ENCODE data around the gene IRF3. TPM values are rescaled to one million over a fixed set of nuclear protein-coding genes. Genes with fewer than 3 reads are reported as not detected.
"Not testable (repeated sequence)": the region's sequence is repeated elsewhere in the genome, so short reads cannot be mapped to it uniquely, and the experiment has no call there.

IRF3 gene
- total RNA-seq, 1 donor, result 27.2 TPM

DNA sequence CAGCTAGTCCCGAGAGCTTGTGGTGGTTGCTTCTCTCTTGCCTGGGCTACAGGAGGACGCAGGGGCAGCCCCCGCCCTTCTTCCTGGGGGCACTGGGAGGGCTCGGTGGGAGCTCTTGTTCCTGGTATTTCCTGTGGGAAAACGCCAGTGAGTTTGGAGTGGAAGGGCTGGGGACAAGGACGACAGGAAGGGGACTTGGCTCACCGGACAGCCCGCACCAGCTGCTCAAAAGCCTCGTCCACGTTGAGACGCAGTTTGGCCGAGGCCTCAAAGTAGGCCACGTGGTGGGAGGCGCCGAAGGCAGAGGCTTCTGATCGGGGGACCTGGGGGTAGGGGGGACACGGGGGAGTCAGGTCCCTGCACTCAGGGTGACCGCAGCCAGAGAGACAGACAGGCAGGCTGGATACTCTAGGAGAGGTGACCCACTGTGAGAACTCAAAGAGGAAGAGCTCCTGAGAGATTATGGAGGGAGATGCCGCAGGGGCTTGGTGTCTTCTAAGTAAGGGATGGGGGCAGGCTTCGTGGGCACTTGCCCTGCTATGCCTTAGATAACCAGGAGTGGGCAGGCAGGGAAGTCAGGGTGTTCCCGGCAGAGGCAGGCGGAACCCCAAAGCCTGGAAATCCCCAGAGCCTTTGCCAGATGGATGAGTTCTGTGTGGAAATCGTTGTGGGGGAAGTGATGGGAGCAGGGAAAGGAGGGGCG lies 30.0 kb downstream of the IRF3 start:
- Histone ChIP-seq H3K27me3 (ENCODE audit: insufficient read depth, low read length) (no peaks in the 10 kb centered on the region), H3K9me3 (ENCODE audit: low read depth, low read length) (no peaks in the 10 kb centered on the region), H3K4me1 (ENCODE audit: insufficient read depth, low read length) (peaks cover 23% of the 10 kb centered on the region), H3K4me3 (ENCODE audit: low read length) (no peak overlapping the region)

- not testable (repeated sequence) for H3K4me3 ChIP-seq (ENCODE audit: low read length); H3K27me3 ChIP-seq (ENCODE audit: insufficient read depth, low read length); H3K4me1 ChIP-seq (ENCODE audit: insufficient read depth, low read length); H3K9me3 ChIP-seq (ENCODE audit: low read depth, low read length)
Observed at GRCh38 chr19:49633273-49633672, 32.4 kb downstream of the IRF3 start.

GRCh38 chr19:49632576-49632975 lies 33.1 kb downstream of the IRF3 start:
- Histone ChIP-seq H3K4me3 (ENCODE audit: low read length) (no peak overlapping the region), H3K27me3 (ENCODE audit: insufficient read depth, low read length) (no peaks in the 10 kb centered on the region), H3K4me1 (ENCODE audit: insufficient read depth, low read length) (no peaks in the 10 kb centered on the region), H3K9me3 (ENCODE audit: low read depth, low read length) (no peaks in the 10 kb centered on the region)

- H3K4me1 ChIP-seq (ENCODE audit: insufficient read depth, low read length), result no peaks in the 10 kb centered on the region
- no peaks in the 10 kb centered on the region for H3K27me3 ChIP-seq (ENCODE audit: insufficient read depth, low read length)
- no peak overlapping the region for H3K4me3 ChIP-seq (ENCODE audit: low read length)
- no peaks in the 10 kb centered on the region for H3K9me3 ChIP-seq (ENCODE audit: low read depth, low read length)
Observed at GRCh38 chr19:49631610-49632192, 34.0 kb downstream of the IRF3 start.

DNA sequence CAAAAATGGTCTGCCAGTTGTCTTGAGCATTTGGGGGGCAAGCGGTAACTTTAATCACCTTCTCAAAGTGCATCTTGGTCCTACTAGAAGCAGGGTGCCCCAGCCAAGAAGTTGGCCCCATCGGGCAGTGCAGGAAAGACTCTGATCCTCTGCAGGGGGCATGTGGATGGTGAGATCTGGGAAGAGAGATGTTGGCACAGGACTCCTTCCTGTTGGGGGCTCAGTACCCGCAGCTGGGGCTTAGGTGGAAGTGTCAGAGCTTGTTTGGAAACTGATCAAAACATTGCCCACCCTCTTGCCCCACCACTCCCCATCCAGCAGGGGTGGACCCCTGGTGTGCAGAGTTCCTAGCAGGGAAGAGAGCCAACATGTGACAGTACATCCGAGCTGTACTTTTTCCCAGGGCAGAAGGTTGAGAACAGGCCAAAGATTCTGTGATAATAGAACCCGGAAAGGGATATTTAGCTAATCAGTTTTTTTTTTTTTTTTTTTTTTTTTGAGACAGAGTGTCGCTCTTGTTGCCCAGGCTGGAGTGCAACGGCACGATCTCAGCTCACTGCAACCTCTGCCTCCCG lies 34.6 kb downstream of the IRF3 start:
- Histone ChIP-seq H3K4me1 (ENCODE audit: insufficient read depth, low read length) (no peaks in the 10 kb centered on the region), H3K4me3 (ENCODE audit: low read length) (no peak overlapping the region), H3K27me3 (ENCODE audit: insufficient read depth, low read length) (no peaks in the 10 kb centered on the region), H3K9me3 (ENCODE audit: low read depth, low read length) (no peaks in the 10 kb centered on the region)

DNA sequence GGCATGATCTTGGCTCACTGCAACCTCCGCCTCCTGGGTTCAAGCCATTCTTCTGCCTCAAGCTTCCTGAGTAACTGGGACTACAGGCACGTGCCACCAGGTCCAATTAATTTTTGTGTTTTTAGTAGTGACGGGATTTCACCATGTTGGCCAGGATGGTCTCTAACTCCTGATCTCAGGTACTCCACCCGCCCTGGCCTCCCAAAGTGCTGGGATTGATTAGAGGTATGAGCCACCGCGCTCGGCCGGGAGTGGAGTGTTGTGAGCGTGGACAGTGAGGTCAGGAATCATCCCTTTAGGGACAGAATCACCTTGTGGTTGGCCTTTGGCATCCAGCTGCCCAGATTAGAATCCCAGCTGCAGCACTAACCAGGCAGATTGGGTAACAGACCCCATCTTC lies 36.0 kb downstream of the IRF3 start:
- no peaks in the 10 kb centered on the region for H3K4me1 ChIP-seq (ENCODE audit: insufficient read depth, low read length)
- no peak overlapping the region for H3K4me3 ChIP-seq (ENCODE audit: low read length)
- no peaks in the 10 kb centered on the region for H3K27me3 ChIP-seq (ENCODE audit: insufficient read depth, low read length)
- no peaks in the 10 kb centered on the region for H3K9me3 ChIP-seq (ENCODE audit: low read depth, low read length)

DNA sequence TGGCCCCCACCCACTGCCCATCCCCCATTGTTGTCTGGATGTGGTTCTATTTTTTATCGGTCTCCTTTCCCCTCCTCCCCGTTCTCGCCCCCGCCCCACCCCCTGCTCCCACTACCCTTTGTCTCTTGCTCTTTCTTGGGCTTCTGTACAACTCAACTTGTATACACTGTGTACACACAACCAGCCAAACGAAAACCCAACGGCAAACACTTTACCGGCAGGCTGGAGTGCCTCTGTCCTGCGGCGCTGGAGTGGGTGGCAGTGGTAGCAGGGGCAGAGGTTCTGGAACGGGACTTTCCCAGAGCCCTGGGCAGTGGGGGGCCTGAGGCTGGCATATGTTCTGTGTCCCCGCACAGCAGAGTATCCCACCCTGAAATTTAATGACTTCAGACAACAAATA lies 39.4 kb downstream of the IRF3 start:
- Histone ChIP-seq H3K4me3 (ENCODE audit: low read length) (no peak overlapping the region), H3K9me3 (ENCODE audit: low read depth, low read length) (no peaks in the 10 kb centered on the region), H3K27me3 (ENCODE audit: insufficient read depth, low read length) (no peaks in the 10 kb centered on the region), H3K4me1 (ENCODE audit: insufficient read depth, low read length) (no peaks in the 10 kb centered on the region)

- H3K4me3 ChIP-seq (ENCODE audit: low read length), result no peak overlapping the region
- no peaks in the 10 kb centered on the region for H3K9me3 ChIP-seq (ENCODE audit: low read depth, low read length)
- no peaks in the 10 kb centered on the region for H3K4me1 ChIP-seq (ENCODE audit: insufficient read depth, low read length)
- H3K27me3 ChIP-seq (ENCODE audit: insufficient read depth, low read length), result no peaks in the 10 kb centered on the region
Observed at GRCh38 chr19:49624967-49625910, 40.4 kb downstream of the IRF3 start.

DNA sequence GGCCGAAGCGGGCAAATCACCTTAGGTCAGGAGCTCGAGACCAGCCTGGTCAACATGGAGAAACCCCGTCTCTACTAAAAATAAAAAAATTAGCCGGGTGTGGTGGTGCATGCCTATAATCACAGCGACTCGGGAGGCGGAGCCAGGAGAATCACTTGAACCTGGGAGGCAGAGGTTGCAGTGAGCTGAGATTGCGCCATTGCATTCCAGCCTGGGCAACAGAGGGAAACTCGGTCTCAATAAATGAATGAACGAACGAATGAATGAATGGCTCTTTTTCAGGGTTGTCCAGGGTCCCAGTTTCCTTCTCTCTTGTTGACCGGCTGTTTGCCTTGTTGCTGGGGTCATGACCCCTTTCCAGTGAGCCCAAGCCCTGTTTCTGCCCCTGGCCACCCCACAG lies 47.8 kb downstream of the IRF3 start:
- not testable (repeated sequence) for H3K4me3 ChIP-seq (ENCODE audit: low read length); H3K27me3 ChIP-seq (ENCODE audit: insufficient read depth, low read length); H3K9me3 ChIP-seq (ENCODE audit: low read depth, low read length)
- peaks cover 12% of the 10 kb centered on the region for H3K4me1 ChIP-seq (ENCODE audit: insufficient read depth, low read length)

- Histone ChIP-seq H3K27me3 (ENCODE audit: insufficient read depth, low read length) (no peaks in the 10 kb centered on the region), H3K9me3 (ENCODE audit: low read depth, low read length) (no peaks in the 10 kb centered on the region), H3K4me3 (ENCODE audit: low read length) (no peak overlapping the region), H3K4me1 (ENCODE audit: insufficient read depth, low read length) (peaks cover 21% of the 10 kb centered on the region)
Observed at GRCh38 chr19:49616945-49617344, 48.7 kb downstream of the IRF3 start.

DNA sequence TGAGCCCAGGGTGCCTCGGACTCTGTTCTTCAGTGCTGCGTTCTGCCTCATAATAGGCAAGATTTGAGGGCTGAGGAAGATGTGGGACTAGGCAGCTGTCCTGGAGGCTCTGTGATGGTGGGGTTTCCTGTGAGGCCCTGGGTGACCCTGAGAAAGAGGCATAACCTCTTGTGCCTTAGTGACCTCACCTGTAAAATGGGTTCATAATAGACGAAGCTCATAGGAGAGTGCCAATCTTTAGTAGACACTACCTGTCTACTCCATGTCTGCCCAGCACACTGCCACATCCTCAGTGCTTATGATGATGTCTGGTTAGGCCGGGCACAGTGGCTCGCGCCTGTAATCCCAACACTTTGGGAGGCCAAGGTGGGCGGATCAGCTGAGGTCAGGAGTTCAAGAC lies 49.1 kb downstream of the IRF3 start:
- H3K4me3 ChIP-seq (ENCODE audit: low read length), result no peak overlapping the region
- H3K27me3 ChIP-seq (ENCODE audit: insufficient read depth, low read length), result no peaks in the 10 kb centered on the region
- peaks cover 22% of the 10 kb centered on the region for H3K4me1 ChIP-seq (ENCODE audit: insufficient read depth, low read length)
- H3K9me3 ChIP-seq (ENCODE audit: low read depth, low read length), result no peaks in the 10 kb centered on the region

DNA sequence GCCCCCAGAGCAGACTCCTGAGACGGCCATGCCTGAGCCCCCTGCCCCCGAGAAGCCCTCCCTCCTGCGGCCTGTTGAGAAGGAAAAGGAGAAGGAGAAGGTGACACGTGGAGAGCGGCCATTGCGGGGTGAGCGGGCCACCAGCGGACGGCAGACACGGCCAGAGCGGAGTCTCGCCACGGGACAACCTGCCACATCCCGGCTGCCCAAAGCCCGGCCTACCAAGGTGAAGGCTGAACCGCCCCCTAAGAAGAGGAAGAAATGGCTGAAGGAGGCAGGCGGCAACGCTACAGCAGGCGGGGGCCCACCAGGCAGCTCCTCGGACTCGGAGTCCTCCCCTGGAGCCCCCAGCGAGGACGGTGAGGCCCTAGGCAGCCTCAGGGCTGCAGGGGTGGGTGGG lies 49.8 kb downstream of the IRF3 start:
- H3K27me3 ChIP-seq (ENCODE audit: insufficient read depth, low read length), result no peaks in the 10 kb centered on the region
- H3K9me3 ChIP-seq (ENCODE audit: low read depth, low read length), result no peaks in the 10 kb centered on the region
- H3K4me3 ChIP-seq (ENCODE audit: low read length), result no peak overlapping the region
- H3K4me1 ChIP-seq (ENCODE audit: insufficient read depth, low read length), result peaks cover 22% of the 10 kb centered on the region

DNA sequence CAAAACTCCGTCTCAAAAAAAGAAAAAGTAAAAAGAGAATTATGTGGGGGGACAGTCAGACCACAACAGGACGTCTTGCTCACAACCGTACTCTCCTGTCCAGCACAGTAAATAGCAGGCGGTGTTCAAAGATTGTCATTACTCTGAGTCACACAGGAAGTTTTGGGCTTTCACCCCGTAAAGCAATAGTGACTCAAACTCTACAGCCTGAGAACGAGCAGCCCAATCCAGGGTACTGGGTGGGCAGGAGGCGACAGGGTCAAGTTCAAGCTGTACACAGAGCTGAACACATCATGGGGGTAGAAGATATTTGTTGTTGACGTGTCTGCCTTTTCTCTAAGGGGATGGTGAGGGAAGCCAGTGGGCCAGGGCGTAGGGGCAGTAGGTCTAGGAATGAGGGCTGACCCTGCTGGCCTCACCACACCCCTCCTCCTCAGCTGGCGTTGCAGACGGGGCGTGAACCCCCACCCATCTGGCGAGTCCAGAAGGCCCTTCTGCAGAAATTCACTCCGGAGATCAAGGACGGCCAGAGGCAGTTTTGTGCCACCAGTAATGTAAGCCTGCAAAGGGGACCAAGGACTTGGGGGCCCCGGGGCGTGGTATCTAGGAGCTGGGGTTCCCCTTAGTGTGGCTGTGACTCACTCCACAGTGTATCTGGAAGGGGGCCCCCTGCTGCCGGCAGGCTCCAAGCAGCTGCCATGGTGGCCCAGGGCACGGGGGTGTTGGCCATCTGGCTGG lies 51.4 kb downstream of the IRF3 start:
- Histone ChIP-seq H3K4me1 (ENCODE audit: insufficient read depth, low read length) (peaks cover 22% of the 10 kb centered on the region), H3K4me3 (ENCODE audit: low read length) (no peak overlapping the region), H3K27me3 (ENCODE audit: insufficient read depth, low read length) (no peaks in the 10 kb centered on the region), H3K9me3 (ENCODE audit: low read depth, low read length) (no peaks in the 10 kb centered on the region)

DNA sequence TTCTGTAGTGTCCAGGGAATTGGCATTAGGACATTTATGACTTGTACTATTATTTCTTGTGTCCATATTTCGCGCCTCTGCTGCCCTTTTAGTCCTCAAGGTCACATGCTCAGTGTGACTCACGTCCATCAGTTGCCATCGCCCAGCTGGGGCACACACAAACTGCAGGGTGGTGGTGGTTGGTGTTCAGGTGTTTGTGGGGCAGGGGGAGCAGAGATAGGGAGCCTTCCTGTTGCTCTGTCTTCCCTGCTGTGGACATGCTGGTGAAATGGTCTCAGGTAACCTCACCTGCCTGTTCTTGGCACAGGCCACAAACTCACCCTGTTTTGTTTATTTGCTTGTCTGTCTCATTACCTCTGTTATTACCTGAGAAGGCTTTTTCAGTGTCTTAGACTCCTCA lies 52.3 kb downstream of the IRF3 start:
- Histone ChIP-seq H3K4me1 (ENCODE audit: insufficient read depth, low read length) (peaks cover 22% of the 10 kb centered on the region), H3K9me3 (ENCODE audit: low read depth, low read length) (no peaks in the 10 kb centered on the region), H3K27me3 (ENCODE audit: insufficient read depth, low read length) (no peaks in the 10 kb centered on the region)

More for the DNA sequence above, 52.3 kb downstream of the IRF3 start:
- no peak overlapping the region for H3K4me3 ChIP-seq (ENCODE audit: low read length)

Data from mononuclear cell (primary cell).